Measurements from ENCODE around the gene FAM162A.

- no peak for TF ChIP-seq CTCF (IDR thresholded peaks at IDR 0.05; ENCODE audit: low read depth, low read length, poor library complexity, severe bottlenecking)
- TF ChIP-seq EZH2phosphoT487 (IDR thresholded peaks at IDR 0.05; ENCODE audit: borderline replicate concordance, low read length): no peak
Observed at GRCh38 chr3:122407946-122408345, 24.0 kb downstream of the FAM162A start.

Measured in DOHH2 (cell line).